ENCODE data around the gene POU2F2.

Gene POU2F2

DNA sequence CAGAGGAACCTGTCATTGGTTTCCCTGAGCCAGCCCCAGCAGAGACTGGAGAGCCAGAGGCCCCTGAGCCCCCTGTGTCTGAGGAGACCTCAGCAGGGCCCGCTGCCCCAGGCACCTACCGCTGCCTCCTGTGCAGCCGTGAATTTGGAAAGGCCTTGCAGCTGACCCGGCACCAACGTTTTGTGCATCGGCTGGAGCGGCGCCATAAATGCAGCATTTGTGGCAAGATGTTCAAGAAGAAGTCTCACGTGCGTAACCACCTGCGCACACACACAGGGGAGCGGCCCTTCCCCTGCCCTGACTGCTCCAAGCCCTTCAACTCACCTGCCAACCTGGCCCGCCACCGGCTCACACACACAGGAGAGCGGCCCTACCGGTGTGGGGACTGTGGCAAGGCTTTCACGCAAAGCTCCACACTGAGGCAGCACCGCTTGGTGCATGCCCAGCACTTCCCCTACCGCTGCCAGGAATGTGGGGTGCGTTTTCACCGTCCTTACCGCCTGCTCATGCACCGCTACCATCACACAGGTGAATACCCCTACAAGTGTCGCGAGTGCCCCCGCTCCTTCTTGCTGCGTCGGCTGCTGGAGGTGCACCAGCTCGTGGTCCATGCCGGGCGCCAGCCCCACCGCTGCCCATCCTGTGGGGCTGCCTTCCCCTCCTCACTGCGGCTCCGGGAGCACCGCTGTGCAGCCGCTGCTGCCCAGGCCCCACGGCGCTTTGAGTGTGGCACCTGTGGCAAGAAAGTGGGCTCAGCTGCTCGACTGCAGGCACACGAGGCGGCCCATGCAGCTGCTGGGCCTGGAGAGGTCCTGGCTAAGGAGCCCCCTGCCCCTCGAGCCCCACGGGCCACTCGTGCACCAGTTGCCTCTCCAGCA, 52.1 kb downstream of the POU2F2 start:
- DNase-seq (ENCODE audit: low read depth) = no peak

DNA sequence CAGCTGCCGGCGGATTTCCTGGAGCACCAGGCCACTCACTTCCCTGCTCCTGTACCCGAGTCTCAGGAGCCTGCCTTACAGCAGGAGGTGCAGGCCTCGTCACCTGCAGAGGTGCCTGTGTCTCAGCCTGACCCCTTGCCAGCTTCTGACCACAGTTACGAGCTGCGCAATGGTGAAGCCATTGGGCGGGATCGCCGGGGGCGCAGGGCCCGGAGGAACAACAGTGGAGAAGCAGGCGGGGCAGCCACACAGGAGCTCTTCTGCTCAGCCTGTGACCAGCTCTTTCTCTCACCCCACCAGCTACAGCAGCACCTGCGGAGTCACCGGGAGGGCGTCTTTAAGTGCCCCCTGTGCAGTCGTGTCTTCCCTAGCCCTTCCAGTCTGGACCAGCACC, 53.0 kb downstream of the POU2F2 start:
- no peak for DNase-seq (ENCODE audit: low read depth)

DNA sequence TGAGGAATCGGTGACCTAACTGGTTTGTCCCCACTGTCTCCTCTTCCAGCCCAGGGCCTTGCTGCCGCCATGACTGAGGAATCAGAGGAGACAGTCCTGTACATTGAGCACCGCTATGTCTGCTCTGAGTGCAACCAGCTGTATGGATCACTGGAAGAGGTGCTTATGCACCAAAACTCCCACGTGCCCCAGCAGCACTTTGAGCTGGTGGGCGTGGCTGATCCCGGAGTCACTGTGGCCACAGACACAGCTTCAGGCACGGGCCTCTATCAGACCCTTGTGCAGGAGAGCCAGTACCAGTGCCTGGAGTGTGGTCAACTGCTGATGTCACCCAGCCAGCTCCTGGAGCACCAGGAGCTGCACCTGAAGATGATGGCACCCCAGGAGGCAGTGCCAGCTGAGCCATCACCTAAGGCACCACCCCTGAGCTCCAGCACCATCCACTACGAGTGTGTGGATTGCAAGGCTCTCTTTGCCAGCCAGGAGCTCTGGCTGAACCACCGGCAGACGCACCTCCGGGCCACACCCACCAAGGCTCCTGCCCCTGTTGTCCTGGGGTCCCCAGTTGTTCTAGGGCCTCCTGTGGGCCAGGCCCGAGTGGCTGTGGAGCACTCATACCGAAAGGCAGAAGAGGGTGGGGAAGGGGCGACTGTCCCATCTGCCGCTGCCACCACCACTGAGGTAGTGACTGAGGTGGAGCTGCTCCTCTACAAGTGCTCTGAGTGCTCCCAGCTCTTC, 53.5 kb downstream of the POU2F2 start:
- no peak for DNase-seq (ENCODE audit: low read depth)

DNA sequence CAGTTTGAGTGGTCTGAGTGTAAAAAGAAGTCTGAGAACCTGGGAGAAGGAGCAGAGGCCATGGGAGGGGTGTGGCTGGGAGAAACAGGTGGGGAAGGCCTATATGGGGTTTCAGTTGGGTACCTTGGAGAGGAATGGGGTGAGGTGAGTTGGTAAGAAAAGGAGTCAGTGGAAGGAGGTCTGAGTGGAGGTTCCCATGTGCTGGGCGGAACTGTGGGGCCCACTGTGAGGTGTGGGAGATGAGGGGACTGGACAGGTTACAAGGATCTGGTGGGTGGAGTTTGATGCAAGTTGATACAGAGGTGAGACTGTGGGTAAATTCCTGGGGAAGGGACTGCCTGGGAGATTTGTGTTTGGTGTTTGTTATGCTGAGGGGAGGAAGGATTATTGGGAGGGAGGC, 54.2 kb downstream of the POU2F2 start:
- no peak for DNase-seq (ENCODE audit: low read depth)

DNA sequence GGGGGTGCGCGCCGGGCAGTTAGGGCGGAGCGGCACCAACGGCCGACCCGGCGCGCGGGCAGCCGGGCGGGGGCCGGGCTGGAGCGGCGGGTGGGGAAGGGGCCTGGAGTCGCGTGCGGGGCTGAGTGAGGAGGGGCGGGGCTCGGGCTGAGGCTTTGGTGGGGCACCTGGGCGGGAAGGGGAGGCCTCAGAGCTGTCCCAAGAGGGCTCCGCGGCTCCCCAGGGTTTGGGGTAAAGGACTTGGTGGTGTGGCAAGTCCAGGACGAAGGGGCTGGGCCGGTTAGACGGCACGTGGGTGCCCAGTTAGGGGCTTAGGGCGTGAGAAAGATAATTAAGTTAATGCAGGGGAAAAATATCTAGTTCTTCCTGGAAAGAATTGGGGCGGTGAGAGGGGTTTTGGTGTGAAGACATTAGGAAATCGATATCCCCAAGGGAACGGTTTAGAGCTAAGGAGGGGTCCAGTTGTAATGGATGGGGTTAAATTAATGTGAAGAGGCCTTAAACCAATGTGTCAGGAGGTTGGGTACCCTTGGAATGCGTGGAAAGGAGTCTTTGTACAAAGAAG, 55.8 kb downstream of the POU2F2 start:
- DNase-seq (ENCODE audit: low read depth) = no peak

DNA sequence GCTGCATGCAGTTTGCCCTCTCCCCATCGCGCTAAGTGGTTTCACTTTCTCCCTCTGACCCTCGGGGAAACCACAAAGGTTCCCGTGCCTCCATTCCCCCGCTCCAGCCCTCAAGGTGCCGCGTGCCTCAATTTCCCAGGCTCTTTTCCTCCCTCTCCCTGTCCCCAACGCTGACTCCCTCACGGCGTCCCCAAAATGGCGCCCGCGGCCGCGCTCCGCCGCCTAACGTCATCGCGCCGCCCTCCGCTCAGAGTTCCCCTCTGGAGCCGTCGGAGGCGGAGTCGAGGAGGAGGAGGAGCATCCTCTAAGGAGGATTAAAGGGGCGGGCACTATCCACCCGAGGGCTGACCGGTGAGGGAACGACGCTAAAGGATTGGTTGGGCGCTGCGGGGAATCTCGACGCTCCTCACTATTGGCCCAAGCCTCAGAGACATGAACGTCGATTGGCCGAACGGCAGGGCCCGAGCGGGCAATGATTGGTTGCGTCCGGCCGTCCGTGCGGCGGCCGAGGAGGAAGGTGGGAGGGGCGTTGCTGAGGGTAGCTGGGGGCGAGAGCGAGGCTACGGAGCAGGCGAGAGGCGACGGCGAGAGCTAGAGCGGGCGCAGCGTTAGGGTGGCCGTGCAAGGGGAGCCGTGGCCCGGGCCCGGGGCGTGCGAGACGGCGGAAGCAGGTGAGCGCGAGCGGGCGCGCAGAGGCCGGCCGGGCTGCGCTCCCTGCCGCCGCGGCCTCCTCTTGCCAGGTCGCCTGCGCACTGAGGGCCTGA, 56.4 kb downstream of the POU2F2 start, which contains the start of gene ZNF574:
TSS of gene ZNF574 (plus strand) at position 551 of the 764 bp plus-strand sequence. CDS start 2,441 bp downstream, outside the sequence.
- peak; percentile 93 for DNase-seq (ENCODE audit: low read depth)

DNA sequence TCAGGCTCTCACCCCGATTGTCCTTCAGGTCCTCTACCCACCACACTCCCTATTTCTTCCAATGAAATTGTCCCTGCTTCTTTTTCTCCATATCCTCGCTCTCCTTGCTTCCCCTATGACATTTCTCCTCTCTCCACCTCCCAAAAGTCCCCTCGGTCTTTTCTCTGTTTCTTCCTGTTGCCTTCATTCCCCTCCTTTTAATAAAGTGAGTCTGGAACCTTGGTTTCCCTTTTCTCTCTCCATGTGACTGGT, 57.0 kb downstream of the POU2F2 start:
- DNase-seq (ENCODE audit: low read depth) = no peak

DNA sequence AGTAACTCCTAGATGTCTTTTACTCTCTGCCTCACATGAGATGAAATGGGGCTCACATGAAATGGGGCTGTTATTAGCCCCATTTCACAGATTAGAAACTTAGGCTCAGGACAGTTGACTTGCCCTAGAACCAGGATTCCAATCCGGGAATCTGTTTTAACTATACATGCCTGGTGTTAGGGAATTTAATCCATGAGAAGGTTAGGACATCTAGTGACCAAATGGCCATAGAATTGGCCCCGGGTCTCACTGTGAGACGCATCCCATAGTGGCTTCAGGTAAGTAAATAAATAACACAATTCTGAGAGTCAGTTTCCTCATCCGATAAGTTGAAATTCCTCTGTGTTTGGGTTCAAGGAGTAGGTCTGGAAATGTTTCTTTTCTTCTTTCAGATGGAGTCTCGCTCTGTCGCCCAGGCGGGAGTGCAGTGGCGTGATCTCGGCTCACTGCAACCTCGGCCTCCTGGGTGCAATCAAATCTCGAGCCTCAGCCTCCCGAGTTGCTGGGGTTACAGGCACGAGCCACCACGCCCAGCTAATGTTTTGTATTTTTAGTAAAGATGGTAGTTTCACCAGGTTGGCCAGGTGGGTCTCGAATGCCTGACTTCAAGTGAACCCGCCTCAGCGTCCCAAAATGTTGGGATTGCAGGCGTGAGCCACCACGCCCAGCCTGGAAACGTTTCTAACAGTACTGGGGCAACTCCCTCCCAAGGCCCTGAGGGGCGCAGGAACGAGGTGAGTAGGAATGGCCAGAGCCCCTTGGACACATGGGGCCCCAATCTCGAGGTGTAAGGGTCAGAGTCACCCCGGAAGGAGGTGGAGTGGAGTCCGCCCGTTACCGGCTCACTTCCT, 57.5 kb downstream of the POU2F2 start:
- DNase-seq (ENCODE audit: low read depth) = no peak

DNA sequence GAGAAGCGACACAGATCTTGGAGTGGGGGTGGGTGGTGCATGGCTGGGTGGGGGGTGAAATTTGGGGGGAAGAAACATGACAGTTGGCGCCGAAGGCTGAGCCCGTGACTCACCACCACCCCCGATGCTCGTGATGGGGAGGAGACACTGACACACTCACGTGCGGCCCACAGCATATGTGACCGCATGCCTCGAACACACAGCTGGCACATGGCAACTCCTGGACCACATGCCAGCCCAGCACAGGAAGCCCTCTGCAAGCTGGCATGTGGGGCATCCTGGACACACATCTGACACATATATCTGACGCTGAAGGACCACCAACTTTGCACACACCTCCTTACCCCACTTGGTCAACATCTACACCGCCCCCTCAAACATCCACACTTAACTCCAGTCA, 61.0 kb downstream of the POU2F2 start:
- no peak for DNase-seq (ENCODE audit: low read depth)

DNA sequence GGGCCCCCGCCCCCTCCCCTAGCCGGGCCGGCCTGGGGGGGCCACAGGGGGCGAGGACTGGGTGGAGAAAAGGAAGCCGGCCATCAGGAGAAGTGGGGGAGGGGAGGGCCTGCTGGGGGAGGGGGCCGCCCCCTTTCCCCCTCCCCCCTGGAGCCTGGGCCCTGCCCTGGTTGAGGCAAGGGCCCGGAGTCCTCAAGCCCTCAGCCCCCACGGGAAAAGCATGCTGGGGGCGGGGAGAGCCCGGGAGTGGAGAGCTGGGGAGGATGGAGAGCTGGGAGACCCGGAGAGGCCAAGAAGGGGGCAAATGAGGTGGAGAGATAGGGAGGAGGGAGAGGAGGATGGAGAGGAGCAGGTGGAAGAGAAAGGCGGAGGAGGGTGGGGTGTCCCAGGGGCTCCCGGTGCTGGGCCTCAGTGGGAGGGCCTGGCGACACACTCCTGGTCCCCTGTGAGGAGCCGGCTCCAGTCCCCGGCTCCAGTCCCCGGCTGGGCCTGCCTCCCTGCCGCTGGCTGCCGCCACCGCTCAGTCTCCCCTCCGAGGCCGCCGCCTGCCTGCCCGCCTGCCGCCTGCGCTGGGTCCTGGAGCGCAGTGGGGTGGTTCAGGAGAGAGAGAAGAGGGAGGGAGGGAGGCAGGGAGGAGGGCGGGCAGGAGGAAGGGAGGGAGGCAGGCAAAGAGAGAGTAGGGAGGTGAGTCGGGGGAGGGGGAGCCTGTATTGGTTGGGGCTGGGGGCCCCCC, 62.5 kb downstream of the POU2F2 start, which contains the start of gene GRIK5:
TSS of gene GRIK5 (minus strand) at position 588 of the 733 bp plus-strand sequence. CDS start 4,436 bp downstream, outside the sequence.
- no peak for DNase-seq (ENCODE audit: low read depth)

DNA sequence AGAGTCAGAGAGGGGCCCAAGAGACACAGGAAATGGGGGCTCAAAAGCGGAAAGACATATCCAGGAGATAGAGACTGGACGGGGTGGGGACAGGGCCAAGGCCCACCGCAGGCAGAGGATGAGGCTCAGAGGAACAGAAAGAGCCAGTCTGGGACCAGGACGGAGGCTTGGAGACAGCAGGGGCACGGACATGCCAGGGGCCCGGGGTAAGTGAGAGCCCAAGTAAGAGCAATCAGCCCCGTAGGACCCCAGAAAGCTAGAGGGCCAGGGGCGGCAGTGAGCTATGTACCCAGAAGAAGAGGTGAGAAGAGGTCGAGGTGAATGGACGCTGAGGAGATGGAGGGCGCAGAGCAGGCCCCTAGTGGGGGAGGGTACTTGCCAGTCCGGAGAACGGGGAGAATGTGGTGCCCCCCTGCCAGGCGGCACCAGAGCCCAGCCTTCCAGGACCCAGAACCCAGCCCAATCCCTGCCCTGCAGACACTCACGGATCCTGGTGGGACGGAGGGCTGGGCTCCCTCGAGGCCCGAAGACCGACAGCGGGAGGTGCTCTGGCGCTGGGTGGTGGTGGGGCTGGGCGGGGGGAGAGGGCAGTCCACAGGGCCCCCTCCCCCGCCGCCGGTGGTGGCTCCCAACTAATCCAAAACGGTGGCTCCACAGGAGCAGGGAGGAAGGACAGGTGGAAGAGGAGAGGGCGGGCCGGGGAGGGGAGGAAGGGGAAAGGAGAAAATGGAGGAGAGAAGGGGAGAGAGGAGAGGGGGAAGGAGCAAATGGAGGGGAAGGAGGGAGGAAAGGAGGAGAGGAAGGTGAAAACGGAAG, 63.3 kb downstream of the POU2F2 start:
- DNase-seq (ENCODE audit: low read depth) = no peak

DNA sequence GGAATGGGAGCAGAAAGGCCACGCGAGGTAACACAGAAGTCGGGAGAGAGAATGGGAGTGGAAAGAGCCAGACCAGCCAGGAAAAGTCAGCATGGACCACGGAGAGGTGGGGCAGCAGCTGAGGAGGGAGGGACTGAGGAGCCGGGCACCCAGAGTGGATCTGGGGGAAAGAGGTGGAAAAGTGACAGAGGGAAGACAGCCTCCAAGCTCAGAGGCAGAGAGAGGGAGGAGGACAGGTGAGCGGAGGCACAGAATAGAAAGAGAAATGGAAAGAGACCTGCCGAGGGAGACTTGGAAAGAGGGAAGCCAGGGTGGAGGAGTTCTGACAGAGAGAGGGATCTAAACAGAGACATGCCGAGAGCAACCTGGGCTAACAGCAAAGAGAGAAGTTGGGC, 63.9 kb downstream of the POU2F2 start:
- no peak for DNase-seq (ENCODE audit: low read depth)

DNA sequence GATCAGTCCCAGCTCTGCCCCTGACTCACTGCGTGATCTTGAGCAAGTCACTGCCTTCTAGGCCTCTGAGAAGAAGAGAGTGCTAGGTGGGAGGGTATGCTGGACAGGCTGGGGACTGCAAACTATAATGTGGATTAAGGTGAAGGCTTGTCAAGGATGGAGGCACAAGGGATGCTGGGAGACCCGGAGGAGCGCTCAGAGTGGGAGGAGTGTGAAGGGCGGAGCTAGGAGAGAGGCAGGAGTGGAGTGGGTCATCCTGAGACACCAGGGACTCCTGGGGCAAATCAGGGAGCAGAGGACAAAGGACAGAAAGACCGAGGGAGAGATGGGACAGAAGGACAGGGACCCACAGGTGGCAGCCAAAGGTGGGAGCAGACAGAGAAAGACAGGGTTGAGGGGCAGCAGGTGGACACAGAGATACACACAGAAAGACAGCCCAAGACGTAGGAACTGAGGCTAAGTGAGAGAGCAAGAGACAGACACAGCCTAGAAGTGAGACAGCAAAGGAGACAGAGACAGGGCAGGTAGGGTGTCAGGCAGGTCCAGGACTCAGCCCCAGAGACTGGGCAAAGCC, 64.8 kb downstream of the POU2F2 start:
- no peak for DNase-seq (ENCODE audit: low read depth)

DNA sequence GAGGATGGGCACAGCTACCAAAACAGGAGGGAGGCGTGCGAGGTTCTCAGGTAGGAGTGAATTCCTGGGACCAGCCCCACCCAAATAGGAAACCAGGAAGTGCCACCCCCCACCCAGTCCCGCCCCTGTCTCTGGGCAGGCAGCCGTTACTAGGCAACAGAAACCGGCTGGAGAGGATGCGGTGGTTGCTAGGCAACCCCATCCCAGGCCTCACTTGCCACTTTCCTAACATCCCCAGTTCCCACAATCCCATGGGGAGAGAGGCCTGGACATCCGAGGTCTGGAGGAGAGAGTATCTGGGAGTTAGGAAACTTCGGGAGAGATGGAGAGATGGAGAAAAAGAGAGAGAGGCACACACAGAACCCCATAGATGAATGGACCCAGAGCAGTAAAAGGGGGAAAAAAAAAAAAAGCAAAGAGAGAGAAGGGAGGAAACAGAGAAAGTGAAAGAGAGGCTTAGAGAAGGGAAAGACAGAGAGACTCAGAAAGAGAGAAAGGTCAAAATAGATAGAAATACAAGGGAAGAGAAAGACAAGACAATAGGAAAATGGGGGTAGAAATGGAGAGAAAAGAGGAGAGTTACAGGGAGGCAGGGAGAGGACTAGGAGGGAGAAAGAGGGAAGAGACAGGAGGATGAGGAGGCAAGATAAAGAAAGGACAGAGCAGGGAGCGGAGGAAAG, 66.0 kb downstream of the POU2F2 start:
- no peak for DNase-seq (ENCODE audit: low read depth)

DNA sequence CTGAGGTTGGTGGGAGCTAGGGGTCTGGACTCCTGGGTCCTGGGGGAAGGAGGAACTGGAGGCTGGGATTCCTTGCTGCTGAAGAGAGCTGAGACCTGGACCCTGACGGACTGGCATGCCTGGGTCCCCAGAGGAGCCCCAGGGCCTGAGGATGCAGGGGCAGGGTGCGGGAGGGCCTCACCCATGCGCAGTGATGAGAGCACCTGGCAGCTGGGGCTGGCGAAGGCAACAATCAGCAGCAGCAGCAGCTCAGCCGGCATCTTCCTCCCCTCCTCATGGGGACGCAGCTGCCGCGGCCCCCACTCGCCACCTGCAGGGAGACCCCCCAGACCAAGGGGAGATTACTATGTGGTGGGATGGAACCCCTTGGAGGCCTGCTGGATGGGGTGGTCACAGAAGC, 66.7 kb downstream of the POU2F2 start:
- DNase-seq (ENCODE audit: low read depth) = no peak

DNA sequence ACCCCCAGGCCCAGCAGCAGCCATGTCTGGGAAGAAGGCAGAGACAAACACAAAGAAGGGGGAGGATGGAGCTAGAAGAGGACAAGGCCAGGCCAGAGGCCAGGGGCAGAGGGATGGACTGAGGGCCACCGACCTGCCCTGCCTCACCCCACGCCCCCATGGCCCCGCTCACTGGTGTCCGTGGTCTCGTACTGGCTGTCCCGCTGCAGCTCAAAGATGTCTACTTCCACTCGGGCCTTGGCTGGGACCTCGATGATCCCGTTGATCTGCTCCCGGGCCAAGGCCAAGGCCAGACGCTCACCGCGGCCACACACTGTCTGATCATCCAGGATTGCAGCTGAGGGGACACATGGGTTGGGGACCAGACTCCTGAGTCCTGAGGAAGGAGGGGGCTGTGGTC, 67.2 kb downstream of the POU2F2 start:
- no peak for DNase-seq (ENCODE audit: low read depth)

DNA sequence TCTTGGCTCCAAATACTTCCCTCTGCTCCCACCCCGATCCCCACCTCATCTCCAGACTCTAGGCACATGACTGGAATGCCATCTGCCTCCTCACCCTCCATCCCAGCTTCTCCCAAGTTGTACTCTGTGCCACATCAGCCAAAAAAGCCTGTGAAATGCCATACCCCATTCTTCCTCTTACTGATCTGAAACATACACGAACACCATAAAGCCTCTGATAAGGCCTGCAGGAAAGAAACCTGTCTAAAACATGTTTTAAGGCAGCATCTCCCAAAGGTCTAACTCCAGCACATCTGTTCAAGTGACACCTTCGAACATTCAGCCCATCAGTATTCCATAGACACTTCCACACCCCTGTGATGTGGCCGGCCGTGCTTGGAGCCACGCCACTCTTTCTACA, 67.8 kb downstream of the POU2F2 start:
- DNase-seq (ENCODE audit: low read depth) = no peak

DNA sequence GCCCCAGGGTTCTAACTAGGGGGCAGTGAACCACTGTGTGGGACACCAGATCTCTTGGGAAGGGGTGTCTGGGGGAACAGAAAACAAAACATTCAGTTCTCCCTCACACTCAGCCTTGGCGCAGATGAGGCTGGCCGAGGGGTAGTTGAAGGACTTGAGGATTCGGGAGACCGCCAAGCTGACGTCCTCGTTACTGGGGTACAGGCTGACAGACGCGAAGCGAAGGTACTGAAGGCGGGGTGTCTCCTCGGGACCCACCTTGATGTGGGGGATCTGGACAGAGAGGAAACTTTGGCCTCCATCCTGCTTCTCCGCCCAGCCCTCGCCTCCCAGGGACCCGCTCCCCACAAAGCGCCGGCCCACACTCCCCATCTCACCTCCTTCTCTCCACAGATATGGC, 69.9 kb downstream of the POU2F2 start:
- DNase-seq (ENCODE audit: low read depth) = no peak

DNA sequence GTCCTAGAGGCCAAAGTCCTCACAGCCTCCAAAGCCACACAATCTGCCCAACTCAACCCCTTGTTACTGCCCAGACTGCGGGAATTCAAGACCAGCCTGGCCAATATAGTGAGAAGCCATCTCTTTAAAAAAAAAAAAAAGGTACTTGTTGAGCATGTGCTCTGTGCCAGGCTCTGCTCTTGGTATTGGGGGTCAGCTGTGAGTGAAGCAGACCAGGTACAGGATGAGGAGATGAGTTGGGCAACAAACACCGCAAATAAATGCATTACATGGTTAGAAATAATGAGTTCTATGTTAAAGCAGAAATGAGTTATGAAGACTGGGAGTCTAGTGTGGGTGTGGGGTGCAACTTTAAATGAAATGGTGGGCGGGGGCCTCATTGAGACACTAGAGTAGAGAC, 72.1 kb downstream of the POU2F2 start:
- no peak for DNase-seq (ENCODE audit: low read depth)

All from stimulated activated CD8-positive, alpha-beta memory T cell treated with anti-CD3 and anti-CD28 coated beads, Interleukin-15, amount 100 ng/mL, for 1 hour (primary cell).